Amygdala (tissue), 56 donors: ENCODE measurements around the gene PLEKHS1.
"Not testable (repeated sequence)": the region's sequence is repeated elsewhere in the genome, so short reads cannot be mapped to it uniquely, and the experiment has no call there.

Experiments used
- DNase-seq, 56 donors: peaks; one replicate each; lab custom pipeline; 2025; lab: John Stamatoyannopoulos, UW

PLEKHS1 gene

DNA sequence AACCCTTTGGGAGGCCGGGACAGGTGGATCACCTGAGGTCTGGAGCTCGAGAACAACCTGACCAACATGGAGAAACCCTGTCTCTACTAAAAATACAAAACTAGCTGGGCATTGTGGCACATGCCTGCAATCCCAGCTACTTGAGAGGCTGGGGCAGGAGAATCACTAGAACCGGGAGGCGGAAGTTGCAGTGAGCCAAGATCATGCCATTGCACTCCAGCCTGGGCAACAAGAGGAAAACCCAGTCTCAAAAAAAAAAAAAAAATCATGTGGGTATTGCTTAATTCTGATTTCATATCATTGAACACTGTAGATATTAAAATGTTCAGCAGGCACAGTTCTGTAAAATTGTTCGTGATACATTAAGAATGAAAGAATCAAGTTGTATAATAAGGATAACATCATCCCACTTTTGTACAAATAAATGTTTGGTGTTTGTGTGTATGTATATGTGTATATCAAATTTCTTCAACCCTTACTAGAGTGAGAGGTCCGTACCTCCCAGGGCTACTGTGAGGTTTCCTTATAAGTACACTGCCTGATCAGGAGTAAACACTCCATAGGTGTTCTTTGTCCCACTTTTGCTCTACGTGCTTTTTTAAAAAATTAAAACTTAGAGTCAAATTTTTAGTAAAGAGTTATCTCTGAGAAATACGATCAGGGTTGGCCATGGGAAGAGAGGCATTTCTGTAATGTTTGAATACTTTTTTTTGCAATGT is 31.7 kb downstream of the PLEKHS1 start:
- no peak for DNase-seq

DNA sequence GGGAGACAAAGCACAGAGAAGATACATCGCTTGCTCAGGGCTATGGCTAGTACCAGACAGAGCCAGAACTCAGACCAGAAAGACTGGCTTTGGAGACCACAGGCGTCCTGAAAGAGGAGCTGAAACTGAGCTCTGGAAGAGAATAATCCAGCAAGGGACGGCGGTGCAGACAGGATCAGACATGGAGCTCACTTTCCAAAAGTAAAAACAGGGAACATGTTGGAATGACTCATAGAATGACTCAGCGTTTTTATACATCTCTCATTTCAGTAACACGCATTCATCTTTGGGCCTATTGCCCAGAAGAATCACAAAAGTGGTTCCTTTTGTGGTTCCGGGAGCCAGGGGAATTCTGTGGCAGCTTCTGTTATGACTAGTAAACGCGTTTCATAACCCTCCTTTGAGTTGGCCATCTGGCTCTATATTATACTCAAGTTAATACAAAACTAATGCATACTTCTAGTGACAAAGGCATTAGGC is 37.2 kb downstream of the PLEKHS1 start:
- DNase-seq, result peak in 12 of 56 donors; percentile 3 to 41 (median 26)

DNA sequence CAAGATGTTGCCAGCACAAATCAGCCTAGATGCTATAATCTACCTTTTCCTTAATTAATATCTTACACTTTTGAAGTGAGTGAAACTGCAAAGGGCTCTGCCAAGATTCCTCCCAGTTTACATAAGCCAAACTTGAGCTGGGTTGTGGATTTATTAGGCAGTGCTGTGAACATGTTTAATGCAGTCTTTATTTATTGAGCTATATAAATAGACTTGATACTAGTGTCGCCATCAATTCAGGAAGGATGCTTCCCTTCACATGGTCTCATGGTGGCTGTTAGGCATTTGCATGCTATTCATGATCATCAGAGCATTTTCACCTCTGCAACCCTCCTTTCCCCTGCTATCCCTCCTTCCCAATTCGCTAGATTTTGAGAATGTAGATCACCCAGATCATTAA is 40.2 kb downstream of the PLEKHS1 start:
- no peak for DNase-seq

DNA sequence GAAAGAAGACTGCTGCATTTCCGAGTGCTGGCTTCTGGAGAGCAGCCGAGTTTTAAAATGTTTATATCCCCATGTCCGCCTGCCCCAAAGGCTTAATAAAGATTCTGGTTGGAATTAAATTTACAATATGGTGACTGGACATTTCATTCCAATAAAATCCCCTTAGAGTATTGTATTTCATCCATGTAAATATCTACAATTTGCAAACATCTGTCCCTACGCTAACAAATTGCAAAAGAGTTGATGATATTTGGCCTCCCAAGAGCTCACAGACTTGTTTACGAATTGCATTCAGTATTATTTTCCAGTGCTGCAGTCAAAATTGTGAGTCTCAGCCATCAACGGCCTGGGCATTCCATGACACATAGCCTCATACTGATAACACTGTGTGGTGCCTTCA is 50.1 kb downstream of the PLEKHS1 start:
- no peak for DNase-seq

DNA sequence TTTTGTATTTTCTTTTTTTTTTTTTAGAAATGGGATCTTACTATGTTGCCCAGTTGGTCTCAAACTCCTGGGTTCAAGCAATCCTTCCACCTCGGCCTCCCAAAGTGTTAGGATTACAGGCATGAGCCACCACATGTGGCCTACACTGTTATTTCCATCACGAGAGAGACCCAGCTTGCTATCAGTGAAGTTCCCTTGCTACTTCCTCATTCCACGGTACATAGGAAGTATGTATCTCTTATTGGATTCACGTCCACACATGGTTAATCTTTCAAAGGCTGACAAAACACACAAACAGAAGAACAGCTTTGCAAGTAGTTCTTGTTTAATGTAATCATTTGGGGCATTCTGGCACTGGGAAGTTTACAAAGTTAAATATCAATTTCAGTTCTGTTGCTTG is 51.5 kb downstream of the PLEKHS1 start:
- no peak for DNase-seq

DNA sequence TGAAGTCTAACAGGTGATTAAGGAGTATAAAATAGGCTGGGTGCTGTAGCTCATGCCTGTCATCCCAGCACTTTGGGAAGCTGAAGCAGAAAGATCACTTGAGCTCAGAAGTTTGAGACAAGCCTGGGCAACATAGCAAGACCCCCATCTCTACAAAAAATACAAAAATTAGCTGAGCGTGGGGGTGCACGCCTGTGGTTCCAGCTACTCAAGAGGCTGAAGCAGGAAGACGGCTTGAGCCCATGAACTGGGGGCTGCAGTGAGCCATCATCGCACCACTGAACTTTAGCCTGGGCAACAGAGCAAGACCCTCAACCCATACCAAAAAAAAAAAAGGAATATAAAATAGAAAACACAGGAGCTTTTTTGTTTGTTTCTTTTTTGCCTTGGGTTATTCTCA is 55.0 kb downstream of the PLEKHS1 start:
- DNase-seq, result no peak

DNA sequence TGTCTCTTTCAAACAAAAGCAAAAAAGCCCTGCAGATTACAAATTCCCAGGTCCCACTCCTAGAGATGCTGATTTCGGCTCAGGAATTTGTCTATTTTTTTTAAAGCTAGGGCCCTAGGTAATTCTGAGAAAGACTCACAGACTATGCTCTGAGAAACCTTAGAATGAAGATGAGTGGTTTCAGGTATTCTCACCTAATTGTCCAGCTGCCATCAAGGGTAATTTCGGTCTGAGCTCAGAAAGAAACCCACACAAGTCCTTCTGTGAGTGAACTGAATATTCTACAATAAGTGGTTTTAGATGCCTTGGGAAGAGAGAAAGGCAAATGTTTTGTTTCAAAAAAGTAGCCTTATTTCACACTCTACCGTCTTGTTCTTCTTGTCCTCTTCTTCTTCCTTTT is 56.7 kb downstream of the PLEKHS1 start:
- DNase-seq, result no peak

DNA sequence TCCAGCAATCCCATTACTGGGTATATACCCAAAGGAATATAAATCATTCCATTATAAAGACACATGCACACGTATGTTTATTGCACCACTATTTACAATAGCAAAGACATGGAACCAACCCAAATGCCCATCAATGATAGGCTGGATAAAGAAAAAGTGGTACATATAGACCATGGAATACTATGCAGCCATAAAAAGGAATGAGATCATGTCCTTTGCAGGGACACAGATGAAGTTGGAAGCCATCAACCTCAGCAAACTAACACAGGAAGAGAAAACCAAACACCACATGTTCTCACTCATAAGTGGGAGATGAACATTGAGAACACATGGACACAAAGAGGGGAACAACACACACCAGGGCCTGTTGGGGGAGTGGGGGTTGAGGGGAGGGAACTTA is 63.2 kb downstream of the PLEKHS1 start:
- DNase-seq, result not testable (repeated sequence)

DNA sequence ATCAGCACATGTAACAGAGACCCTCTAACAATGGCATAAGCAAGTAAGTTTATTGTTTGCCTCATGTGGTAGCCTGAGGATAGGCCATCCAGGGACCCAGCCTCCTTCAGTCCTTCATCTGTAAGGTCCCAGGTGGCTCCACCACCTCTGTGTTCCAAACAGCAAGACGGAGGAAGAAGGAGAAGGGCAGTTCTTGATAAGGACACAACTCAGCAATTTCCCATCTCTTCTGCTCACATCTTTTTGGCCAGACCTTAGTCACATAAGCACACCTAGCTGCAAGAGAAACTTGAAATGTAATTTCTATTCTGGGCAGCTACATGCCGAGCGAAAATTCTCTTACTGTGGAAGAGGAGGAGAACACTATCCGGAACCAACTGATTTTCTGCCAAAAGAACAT is 68.5 kb downstream of the PLEKHS1 start:
- no peak for DNase-seq

DNA sequence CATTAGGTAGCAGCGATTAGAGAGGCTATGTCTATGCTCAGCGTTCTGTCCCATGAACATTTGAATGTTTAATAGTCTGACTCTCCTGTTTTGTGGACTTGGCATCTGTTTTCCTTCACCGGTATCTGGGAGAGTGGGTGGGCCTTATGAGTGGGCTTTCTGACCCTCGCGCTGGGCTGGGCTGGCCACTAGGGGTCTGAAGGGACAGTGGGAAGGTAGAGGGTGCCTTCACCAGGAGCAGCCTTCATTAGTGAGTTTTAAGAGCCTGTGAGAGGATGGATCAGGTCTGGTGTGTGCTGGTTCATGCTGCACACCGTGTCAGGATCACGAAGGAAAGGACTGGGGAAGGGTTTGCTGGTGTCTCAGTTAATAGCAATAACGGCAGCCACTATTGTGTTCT is 69.0 kb downstream of the PLEKHS1 start:
- DNase-seq, result no peak

DNA sequence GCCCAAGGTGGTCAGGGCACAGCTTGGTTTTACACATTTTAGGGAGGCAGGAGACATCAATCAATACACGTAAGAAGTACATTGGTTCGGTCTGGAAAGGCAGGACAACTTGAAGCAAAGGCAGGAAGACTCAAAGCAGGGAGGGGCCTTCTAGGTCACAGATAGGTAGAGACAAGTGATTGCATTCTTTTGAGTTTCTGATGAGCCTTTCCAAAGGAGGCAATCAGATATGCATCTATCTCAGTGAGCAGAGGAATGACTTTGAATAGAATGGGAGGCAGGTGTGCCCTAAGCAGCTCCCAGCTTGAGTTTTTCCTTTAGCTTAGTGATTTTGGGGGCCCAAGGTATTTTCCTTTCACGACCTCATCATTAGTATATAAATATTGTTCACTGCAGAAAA is 69.8 kb downstream of the PLEKHS1 start:
- not testable (repeated sequence) for DNase-seq

DNA sequence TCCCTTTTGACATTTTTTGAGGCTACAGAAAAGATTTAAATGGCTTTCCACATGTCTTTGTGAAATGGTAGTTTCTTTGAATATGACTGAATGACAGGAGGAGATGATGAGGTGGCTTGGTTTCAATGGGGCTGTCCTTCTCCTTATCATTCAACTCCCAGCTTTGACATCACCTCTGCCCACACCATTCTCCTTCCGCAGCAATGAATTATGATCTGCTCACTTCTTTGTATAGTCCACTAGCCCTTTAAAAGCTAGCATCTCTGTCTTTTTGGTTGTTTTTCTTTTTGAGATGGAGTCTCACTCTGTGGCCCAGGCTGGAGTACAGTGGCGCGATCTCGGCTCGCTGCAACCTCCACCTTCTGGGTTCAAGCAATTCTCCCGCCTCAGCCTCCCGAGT is 70.7 kb downstream of the PLEKHS1 start:
- no peak for DNase-seq

DNA sequence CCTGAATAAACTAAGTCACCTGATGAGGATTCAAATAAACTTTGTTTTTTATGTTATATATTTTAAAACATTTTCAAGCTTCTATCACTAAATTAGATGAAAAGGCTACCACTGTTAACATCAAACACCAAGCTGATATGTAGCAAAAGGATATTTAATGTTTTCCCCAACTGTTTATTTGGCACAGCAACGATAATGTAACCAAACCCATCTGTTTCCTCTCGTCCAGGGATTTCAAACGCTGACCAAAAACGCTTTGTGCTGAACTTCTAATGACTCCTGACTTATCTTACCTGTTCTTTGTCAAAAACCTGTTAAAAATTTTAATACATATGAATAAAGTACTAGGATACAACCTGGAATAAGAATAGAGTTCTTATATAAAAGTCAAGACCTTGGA is 71.9 kb downstream of the PLEKHS1 start:
- DNase-seq, result no peak

DNA sequence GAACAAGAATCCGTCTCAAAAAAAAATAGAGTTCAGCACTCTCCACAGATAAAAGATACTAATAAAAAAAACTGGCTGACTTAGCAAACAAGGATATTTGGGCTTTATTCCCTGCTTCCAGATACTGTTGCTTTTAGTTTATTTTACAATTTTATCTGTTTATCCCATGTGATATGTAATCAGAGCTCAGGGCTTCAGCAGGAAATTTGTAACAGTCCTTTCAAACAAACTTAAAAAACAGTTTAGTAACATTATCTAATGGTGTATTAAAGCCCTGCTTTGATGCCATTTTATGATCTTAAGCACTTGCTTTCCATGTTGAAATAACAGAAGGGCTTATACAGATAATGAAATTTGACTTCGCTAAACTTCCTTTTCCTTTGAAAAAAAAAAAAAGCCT is 74.3 kb downstream of the PLEKHS1 start:
- DNase-seq, result no peak

DNA sequence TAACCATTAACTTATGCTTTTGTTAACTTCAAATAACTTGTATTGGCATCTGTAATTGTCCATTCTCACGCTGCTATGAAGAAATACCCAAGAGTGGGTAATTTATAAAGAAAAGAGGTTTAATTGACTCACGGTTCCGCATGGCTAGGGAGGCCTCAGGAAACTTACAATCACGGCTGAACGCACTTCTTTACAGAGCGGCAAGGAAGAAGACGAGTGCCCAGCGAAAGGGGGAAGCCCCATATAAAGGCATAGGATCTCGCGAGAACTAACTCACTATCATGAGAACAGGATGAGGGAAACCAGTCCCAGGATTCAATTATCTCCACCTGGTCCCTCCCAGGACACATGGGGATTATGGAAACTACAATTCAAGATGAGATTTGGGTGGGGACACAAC is 77.1 kb downstream of the PLEKHS1 start:
- not testable (repeated sequence) for DNase-seq
